PC-9 (cell line): ENCODE data around the gene CCL27. TPM values are rescaled to one million over a fixed set of nuclear protein-coding genes. Genes with fewer than 3 reads are reported as not detected.

ENCODE experiments used
- BruUV-seq: library from RNA; stranded (reverse); fragments of 400-500 nt; replicated peaks from 2 replicates; lab custom pipeline; 2021; lab: Mats Ljungman, UMichigan
- CTCF ChIA-PET: fragments of 300-600 bp; sonication (Branson Sonifier 250); formaldehyde crosslinking; loops from one replicate; lab custom pipeline; 2022; ENCODE audit warnings: antibody characterized with exemption; lab: Charles Lee
- POLR2A ChIA-PET: fragments of 300-600 bp; sonication (Branson Sonifier 250); formaldehyde crosslinking; loops from one replicate; lab custom pipeline; 2022; ENCODE audit warnings: antibody characterized with exemption; ENCODE audit not compliant: unreplicated experiment; lab: Charles Lee
- DNase-seq, 2 experiments: peaks; one replicate each; pipeline versions ENCODE4 v3.0.0 to v3.0.0-alpha.2; 2015 to 2022; ENCODE audit warnings: mixed read lengths in 1 of 2
- H2AFZ ChIP-seq: fragments of 200-600 bp; sonication (generic); 2 replicates; pipeline ENCODE4 v1.8.1; 2017; ENCODE audit warnings: antibody characterized with exemption
- H3F3A ChIP-seq: fragments of 200-600 bp; sonication (generic); 2 replicates; pipeline ENCODE4 v1.8.1; 2017; ENCODE audit warnings: antibody characterized with exemption, mild to moderate bottlenecking, low read depth; ENCODE audit not compliant: insufficient read depth
- H3K27ac ChIP-seq: fragments of 200-600 bp; sonication (generic); 2 replicates; pipeline ENCODE4 v1.6.1; 2016; ENCODE audit warnings: mixed run types
- H3K27me3 ChIP-seq: fragments of 200-600 bp; sonication (generic); 2 replicates; pipeline ENCODE4 v1.6.1; 2016; ENCODE audit warnings: low read depth, mixed run types; ENCODE audit not compliant: insufficient read depth
- H3K36me3 ChIP-seq: fragments of 200-600 bp; sonication (generic); 2 replicates; pipeline ENCODE4 v1.6.1; 2016; ENCODE audit warnings: low read depth, mixed run types
- H3K4me1 ChIP-seq: fragments of 200-600 bp; sonication (generic); replicated peaks from 2 replicates; pipeline ENCODE4 v1.6.1; 2016; ENCODE audit warnings: mixed run types; ENCODE audit not compliant: insufficient read depth
- H3K4me2 ChIP-seq: fragments of 200-600 bp; sonication (generic); 2 replicates; pipeline ENCODE4 v1.6.1; 2017; ENCODE audit warnings: mixed run types
- H3K4me3 ChIP-seq: fragments of 200-600 bp; sonication (generic); 2 replicates; pipeline ENCODE4 v1.6.1; 2016; ENCODE audit warnings: mixed run types
- H3K79me2 ChIP-seq: fragments of 200-600 bp; sonication (generic); 2 replicates; pipeline ENCODE4 v1.6.1; 2017; ENCODE audit warnings: low read depth, mixed run types
- H3K9me2 ChIP-seq: fragments of 200-600 bp; sonication (generic); 2 replicates; pipeline ENCODE4 v1.8.1; 2017; ENCODE audit warnings: mild to moderate bottlenecking; ENCODE audit not compliant: insufficient read depth
- H3K9me3 ChIP-seq: fragments of 200-600 bp; sonication (generic); 2 replicates; pipeline ENCODE4 v1.8.1; 2016; ENCODE audit warnings: low read depth; ENCODE audit not compliant: insufficient read depth
- H4K20me1 ChIP-seq: fragments of 200-600 bp; sonication (generic); 2 replicates; pipeline ENCODE4 v1.8.1; 2017; ENCODE audit not compliant: insufficient read depth
- EZH2 ChIP-seq: fragments of 200-600 bp; sonication (generic); IDR thresholded peaks from 2 replicates; pipeline ENCODE4 v1.8.0; 2017; ENCODE audit warnings: antibody characterized with exemption, low read depth
- intact Hi-C: fragments of 100-400 bp; cut with micrococcal nuclease; formaldehyde crosslinking; loops from one replicate; pipeline ENCODE4 v1.10.0; 2022; ENCODE audit not compliant: unreplicated experiment
- total RNA-seq: library from RNA; stranded (reverse); gene quantifications from 2 replicates; pipeline ENCODE4 v1.2.3, GENCODE V29; 2021
- TF ChIP-seq, protein P1 (sequence below): fragments of 200-600 bp; sonication (generic); conservative IDR thresholded peaks from 2 replicates; pipeline ENCODE4 v1.6.1; 2017; ENCODE audit warnings: mixed run types, antibody characterized with exemption, mild to moderate bottlenecking, moderate library complexity

Gene CCL27
- total RNA-seq, 1 experiment from 2014 or later: 0.44 TPM

DNA sequence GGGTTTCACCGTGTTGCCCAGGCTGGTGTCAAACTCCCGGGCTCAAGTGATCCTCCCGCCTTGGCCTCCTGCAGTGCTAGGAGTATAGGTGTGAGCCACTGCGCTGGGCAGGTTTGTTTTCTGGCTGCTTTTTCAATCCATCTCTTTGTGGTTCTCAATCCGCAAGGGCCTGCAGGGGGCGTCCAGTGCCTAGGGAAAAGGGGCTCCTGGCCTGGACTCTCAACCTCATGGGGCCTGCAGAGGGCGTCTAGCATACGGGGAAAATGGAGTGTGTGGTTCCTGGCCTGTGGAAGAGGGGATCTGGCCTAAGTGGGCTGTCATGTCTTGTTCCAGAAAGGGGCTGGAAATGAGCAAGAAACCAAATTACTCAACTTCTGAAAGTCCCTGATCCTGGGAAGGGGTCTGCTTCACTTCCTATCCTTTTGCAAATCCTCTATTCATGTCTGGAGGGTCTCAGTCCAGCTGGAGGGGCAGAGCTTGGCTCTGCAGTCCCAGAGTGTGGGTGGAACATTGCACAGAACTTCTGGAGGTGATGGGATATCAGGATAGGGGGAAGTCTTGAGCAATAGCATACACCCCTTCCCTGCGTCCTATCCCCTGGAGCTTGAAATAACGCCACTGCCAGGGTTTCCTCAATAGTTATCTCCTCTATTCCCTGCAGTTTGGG, 12.7 kb upstream of the CCL27 start:
- Histone ChIP-seq H3K4me1 (no peaks in the 10 kb centered on the region), H3K4me3 (no peak overlapping the region), H3K27me3 (no peaks in the 10 kb centered on the region), H3K4me2 (no peak overlapping the region), H3F3A (no peaks in the 10 kb centered on the region), H2AFZ (no peak overlapping the region), H3K9me3 (no peaks in the 10 kb centered on the region), H3K36me3 (no peaks in the 10 kb centered on the region), H3K9me2 (no peaks in the 10 kb centered on the region), H3K79me2 (no peaks in the 10 kb centered on the region), H3K27ac (no peak overlapping the region), H4K20me1 (no peaks in the 10 kb centered on the region)
- POLR2A ChIA-PET: no interaction called here
- intact Hi-C loops: no loop called here
- TF ChIP-seq EZH2: no peak
- TF ChIP-seq, protein P1, sequence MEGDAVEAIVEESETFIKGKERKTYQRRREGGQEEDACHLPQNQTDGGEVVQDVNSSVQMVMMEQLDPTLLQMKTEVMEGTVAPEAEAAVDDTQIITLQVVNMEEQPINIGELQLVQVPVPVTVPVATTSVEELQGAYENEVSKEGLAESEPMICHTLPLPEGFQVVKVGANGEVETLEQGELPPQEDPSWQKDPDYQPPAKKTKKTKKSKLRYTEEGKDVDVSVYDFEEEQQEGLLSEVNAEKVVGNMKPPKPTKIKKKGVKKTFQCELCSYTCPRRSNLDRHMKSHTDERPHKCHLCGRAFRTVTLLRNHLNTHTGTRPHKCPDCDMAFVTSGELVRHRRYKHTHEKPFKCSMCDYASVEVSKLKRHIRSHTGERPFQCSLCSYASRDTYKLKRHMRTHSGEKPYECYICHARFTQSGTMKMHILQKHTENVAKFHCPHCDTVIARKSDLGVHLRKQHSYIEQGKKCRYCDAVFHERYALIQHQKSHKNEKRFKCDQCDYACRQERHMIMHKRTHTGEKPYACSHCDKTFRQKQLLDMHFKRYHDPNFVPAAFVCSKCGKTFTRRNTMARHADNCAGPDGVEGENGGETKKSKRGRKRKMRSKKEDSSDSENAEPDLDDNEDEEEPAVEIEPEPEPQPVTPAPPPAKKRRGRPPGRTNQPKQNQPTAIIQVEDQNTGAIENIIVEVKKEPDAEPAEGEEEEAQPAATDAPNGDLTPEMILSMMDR: peak; percentile 64
- CTCF ChIA-PET: no interaction called here
- no TSS peak for BruUV-seq
- peak in 1 of 2 experiments; percentile 16 for DNase-seq

DNA sequence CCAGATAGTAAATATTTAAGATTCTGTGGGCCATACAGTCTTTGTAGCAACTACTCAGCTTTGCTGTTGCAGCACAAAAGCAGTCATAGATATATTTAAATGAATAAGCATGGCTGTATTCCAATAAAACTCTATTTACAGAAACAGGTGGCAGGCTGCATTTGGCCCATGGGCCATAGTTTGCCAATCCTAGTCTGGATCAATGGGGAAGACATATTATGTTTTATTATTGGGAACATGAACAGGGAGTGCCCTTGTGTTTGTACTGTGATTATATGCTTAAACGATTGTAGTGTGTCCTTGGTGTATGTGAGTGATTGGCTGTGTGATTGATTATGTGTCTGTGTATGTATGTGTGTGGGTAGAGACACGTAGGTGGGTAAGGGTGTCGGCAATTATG, 12.0 kb upstream of the CCL27 start:
- H2AFZ ChIP-seq: no peak overlapping the region
- CTCF ChIA-PET: no interaction called here
- H3K36me3 ChIP-seq: no peaks in the 10 kb centered on the region
- no peaks in the 10 kb centered on the region for H3K27me3 ChIP-seq
- H3K4me3 ChIP-seq: no peak overlapping the region
- H3K9me2 ChIP-seq: no peaks in the 10 kb centered on the region
- no peak overlapping the region for H3K4me2 ChIP-seq
- intact Hi-C loops: no loop called here
- no TSS peak for BruUV-seq
- no peak overlapping the region for H3K27ac ChIP-seq
- no peaks in the 10 kb centered on the region for H3K79me2 ChIP-seq
- no peaks in the 10 kb centered on the region for H3K4me1 ChIP-seq
- no peak for DNase-seq
- H4K20me1 ChIP-seq: no peaks in the 10 kb centered on the region
- H3K9me3 ChIP-seq: no peaks in the 10 kb centered on the region
- POLR2A ChIA-PET: no interaction called here
- TF ChIP-seq EZH2: no peak
- TF ChIP-seq, protein P1: no peak
- H3F3A ChIP-seq: no peaks in the 10 kb centered on the region

DNA sequence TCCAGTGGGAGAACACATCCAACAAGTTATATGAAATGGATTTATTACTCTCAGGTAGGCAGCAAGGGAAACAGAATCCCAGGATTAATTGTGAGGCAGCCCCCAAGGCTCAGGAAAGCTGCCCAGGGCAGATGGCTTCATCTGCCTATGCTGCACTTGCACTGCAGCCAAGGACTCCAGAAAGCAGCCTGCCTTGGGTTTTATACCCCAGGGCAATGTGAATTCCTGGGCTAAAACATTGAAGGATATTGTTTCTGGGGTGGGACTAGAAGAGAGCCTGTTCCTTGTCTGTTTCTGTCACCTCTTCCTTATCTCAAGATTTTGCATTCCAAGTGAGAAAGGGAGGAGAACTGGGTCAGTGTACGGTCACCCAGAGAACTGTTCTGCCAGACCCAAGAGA, 8.8 kb upstream of the CCL27 start:
- no peaks in the 10 kb centered on the region for H3F3A ChIP-seq
- H3K9me3 ChIP-seq: no peaks in the 10 kb centered on the region
- BruUV-seq: no TSS peak
- no peaks in the 10 kb centered on the region for H3K4me1 ChIP-seq
- no peaks in the 10 kb centered on the region for H3K27me3 ChIP-seq
- no peaks in the 10 kb centered on the region for H3K36me3 ChIP-seq
- intact Hi-C loops: no loop called here
- H3K79me2 ChIP-seq: no peaks in the 10 kb centered on the region
- no peak for DNase-seq
- no peak overlapping the region for H3K27ac ChIP-seq
- ChIA-PET CTCF (no interaction called here), POLR2A (no interaction called here)
- no peak overlapping the region for H3K4me3 ChIP-seq
- no peak overlapping the region for H2AFZ ChIP-seq
- H4K20me1 ChIP-seq: no peaks in the 10 kb centered on the region
- H3K9me2 ChIP-seq: no peaks in the 10 kb centered on the region
- TF ChIP-seq EZH2: no peak
- TF ChIP-seq, protein P1: no peak
- H3K4me2 ChIP-seq: no peak overlapping the region
